Esophagus squamous epithelium (tissue), 5 donors: ENCODE measurements around the gene THOC2. TPM values are rescaled to one million over a fixed set of nuclear protein-coding genes. Genes with fewer than 3 reads are reported as not detected.

Source experiments
- DNase-seq: peaks from one replicate; lab custom pipeline; 2025; lab: John Stamatoyannopoulos, UW
- H3K27ac ChIP-seq, 4 donors: fragments of 200-600 bp; sonication (generic); one replicate each; pipeline ENCODE4 v1.5.1; 2016 to 2019; ENCODE audit warnings: mild to moderate bottlenecking in 1 of 4
- H3K27me3 ChIP-seq, 4 donors: fragments of 200-600 bp; sonication (generic); 1 replicate in 3 of 4; 2 replicates in 1 of 4; pipeline versions ENCODE4 v1.5.1 to v1.6.0; 2017 to 2021; ENCODE audit warnings: antibody characterized with exemption in 1 of 4
- H3K36me3 ChIP-seq, 3 donors: fragments of 200-600 bp; sonication (generic); one replicate each; pipeline ENCODE4 v1.5.1; 2016 to 2019
- H3K4me1 ChIP-seq, 3 donors: fragments of 200-600 bp; sonication (generic); one replicate each; pipeline ENCODE4 v1.5.1; 2017 to 2019
- H3K4me3 ChIP-seq, 4 donors: fragments of 200-600 bp; sonication (generic); 1 replicate in 3 of 4; 2 replicates in 1 of 4; pipeline ENCODE4 v1.5.1; 2016 to 2019; ENCODE audit warnings: mild to moderate bottlenecking in 2 of 4, moderate library complexity in 1 of 4
- H3K9me3 ChIP-seq, 3 donors: fragments of 200-600 bp; sonication (generic); one replicate each; pipeline ENCODE4 v1.5.1; 2016 to 2019
- POLR2A ChIP-seq, 4 donors: fragments of 450-650 bp; IDR thresholded peaks; one replicate each; pipeline ENCODE4 v1.6.1; 2017; ENCODE audit warnings: antibody characterized with exemption in 4 of 4, mild to moderate bottlenecking in 4 of 4, moderate library complexity in 3 of 4
- WGBS, 2 donors: methylation state at CpG; one replicate each; pipeline ENCODE4 v1.1.5; 2018; 5-methylcytosine and 5-hydroxymethylcytosine counted together
- intact Hi-C: fragments of 100-400 bp; cut with DNase I; formaldehyde crosslinking; loops from one replicate; pipeline ENCODE4 v1.15.0; 2022
- total RNA-seq, 4 donors: library from RNA; depleted of rRNA; stranded (reverse); fragments of >200 nt; gene quantifications; one replicate each; pipeline ENCODE4 v1.1.0, GENCODE V29; 2016
- TF ChIP-seq, protein P1 (sequence below), 6 experiments: fragments of 450-650 bp in 4 of 6; fragments of 200-600 bp in 2 of 6; sonication (generic) in 2 of 6; IDR thresholded peaks; one replicate each; pipeline ENCODE4 v1.5.1; 2016 to 2019; ENCODE audit warnings: antibody characterized with exemption in 6 of 6, mild to moderate bottlenecking in 4 of 6, moderate library complexity in 4 of 6
- donor health status: DM: yes; HTN: yes; CAD: no.

The THOC2 gene
- total RNA-seq, 4 donors from 2014 or later: 36.4 to 108 (median 63.8) TPM

- WGBS, 2 donors: 95 to 96% methylated on average over 1 of the region's 1 CpG
- TF ChIP-seq, protein P1, sequence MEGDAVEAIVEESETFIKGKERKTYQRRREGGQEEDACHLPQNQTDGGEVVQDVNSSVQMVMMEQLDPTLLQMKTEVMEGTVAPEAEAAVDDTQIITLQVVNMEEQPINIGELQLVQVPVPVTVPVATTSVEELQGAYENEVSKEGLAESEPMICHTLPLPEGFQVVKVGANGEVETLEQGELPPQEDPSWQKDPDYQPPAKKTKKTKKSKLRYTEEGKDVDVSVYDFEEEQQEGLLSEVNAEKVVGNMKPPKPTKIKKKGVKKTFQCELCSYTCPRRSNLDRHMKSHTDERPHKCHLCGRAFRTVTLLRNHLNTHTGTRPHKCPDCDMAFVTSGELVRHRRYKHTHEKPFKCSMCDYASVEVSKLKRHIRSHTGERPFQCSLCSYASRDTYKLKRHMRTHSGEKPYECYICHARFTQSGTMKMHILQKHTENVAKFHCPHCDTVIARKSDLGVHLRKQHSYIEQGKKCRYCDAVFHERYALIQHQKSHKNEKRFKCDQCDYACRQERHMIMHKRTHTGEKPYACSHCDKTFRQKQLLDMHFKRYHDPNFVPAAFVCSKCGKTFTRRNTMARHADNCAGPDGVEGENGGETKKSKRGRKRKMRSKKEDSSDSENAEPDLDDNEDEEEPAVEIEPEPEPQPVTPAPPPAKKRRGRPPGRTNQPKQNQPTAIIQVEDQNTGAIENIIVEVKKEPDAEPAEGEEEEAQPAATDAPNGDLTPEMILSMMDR (IDR thresholded peaks at IDR 0.05): no peak
- TF ChIP-seq POLR2A (IDR thresholded peaks at IDR 0.05): no peak
- H3K4me3 ChIP-seq: no peak overlapping the region
- peaks cover 0 to 82% (median 0%) of the 10 kb centered on the region in 3 donors for H3K36me3 ChIP-seq
- no peaks in the 10 kb centered on the region for H3K27me3 ChIP-seq
- no peak for DNase-seq
- no peak overlapping the region for H3K27ac ChIP-seq
- intact Hi-C loops: no loop called here
- no peaks in the 10 kb centered on the region for H3K9me3 ChIP-seq
- no peaks in the 10 kb centered on the region for H3K4me1 ChIP-seq
Measured at GRCh38 chrX:123625477-123625876, 107.4 kb downstream of the THOC2 start.

GRCh38 chrX:123617007-123617406 is 115.8 kb downstream of the THOC2 start:
- no peak overlapping the region for H3K27ac ChIP-seq
- TF ChIP-seq POLR2A (IDR thresholded peaks at IDR 0.05): no peak
- TF ChIP-seq, protein P1 (IDR thresholded peaks at IDR 0.05): no peak
- intact Hi-C loops: no loop called here
- peaks cover 0 to 45% (median 0%) of the 10 kb centered on the region in 3 donors for H3K36me3 ChIP-seq
- no peak overlapping the region for H3K4me3 ChIP-seq
- no peak for DNase-seq
- WGBS, 2 donors: 83 to 100% methylated on average over 1 of the region's 1 CpG
- no peaks in the 10 kb centered on the region for H3K9me3 ChIP-seq
- no peaks in the 10 kb centered on the region for H3K4me1 ChIP-seq
- H3K27me3 ChIP-seq: no peaks in the 10 kb centered on the region

DNA sequence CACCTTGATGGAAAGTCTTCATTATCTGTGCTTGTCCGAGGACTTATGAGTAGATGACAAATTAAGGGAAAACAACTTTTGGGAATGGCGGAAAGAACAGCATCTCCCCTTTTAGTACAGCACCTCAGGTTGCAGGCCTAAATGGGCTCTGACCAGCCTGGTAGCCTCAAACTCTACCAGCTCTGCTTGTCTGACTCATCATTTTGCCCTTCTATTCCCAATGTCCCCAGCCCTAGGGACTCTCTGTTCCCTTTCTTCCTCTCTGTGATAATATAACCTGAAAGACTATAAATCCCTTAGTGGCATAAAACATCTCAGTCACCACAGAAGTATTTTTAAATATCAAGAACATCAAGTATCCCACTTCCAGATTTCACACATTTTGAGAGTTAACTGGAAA is 121.9 kb downstream of the THOC2 start:
- Histone ChIP-seq H3K4me1 (no peaks in the 10 kb centered on the region), H3K4me3 (no peak overlapping the region), H3K27ac (no peak overlapping the region), H3K27me3 (no peaks in the 10 kb centered on the region), H3K36me3 (peaks cover 0 to 53% (median 0%) of the 10 kb centered on the region in 3 donors), H3K9me3 (no peaks in the 10 kb centered on the region)
- intact Hi-C loops: no loop called here
- no peak for DNase-seq
- no peak for TF ChIP-seq POLR2A (IDR thresholded peaks at IDR 0.05)
- TF ChIP-seq, protein P1 (IDR thresholded peaks at IDR 0.05): no peak
- 94 to 100% methylated on average over 2 of the region's 2 CpGs for WGBS, 2 donors

- Histone ChIP-seq H3K27ac (no peak overlapping the region), H3K36me3 (peaks cover 0 to 74% (median 0%) of the 10 kb centered on the region in 3 donors), H3K4me1 (no peaks in the 10 kb centered on the region), H3K9me3 (no peaks in the 10 kb centered on the region), H3K27me3 (no peaks in the 10 kb centered on the region), H3K4me3 (no peak overlapping the region)
- no peak for DNase-seq
- WGBS, 2 donors: 90 to 100% methylated on average over 6 of the region's 6 CpGs
- TF ChIP-seq POLR2A (IDR thresholded peaks at IDR 0.05): no peak
- TF ChIP-seq, protein P1 (IDR thresholded peaks at IDR 0.05): no peak
- intact Hi-C loops: no loop called here
Measured at GRCh38 chrX:123607806-123608205, 125.0 kb downstream of the THOC2 start.

GRCh38 chrX:123607270-123607669 is 125.6 kb downstream of the THOC2 start:
- Histone ChIP-seq H3K36me3 (peaks cover 0 to 80% (median 0%) of the 10 kb centered on the region in 3 donors), H3K4me1 (no peaks in the 10 kb centered on the region), H3K27me3 (no peaks in the 10 kb centered on the region), H3K4me3 (no peak overlapping the region), H3K27ac (no peak overlapping the region), H3K9me3 (no peaks in the 10 kb centered on the region)
- intact Hi-C loops: no loop called here
- TF ChIP-seq, protein P1 (IDR thresholded peaks at IDR 0.05): no peak
- TF ChIP-seq POLR2A (IDR thresholded peaks at IDR 0.05): no peak
- DNase-seq: no peak
- WGBS, 2 donors: 77 to 88% methylated on average over 1 of the region's 1 CpG
